Stimulated activated CD4-positive, alpha-beta T cell treated with anti-CD3 and anti-CD28 coated beads, Interleukin-15, amount 100 ng/mL, for 24 hours (primary cell): ENCODE data around the gene CXCR6.

ENCODE experiments used
- DNase-seq: peaks from one replicate; pipeline ENCODE4 v3.0.0-alpha.2; 2020

CXCR6 gene

GRCh38 chr3:45949432-45949831 lies 6.2 kb downstream of the CXCR6 start:
- DNase-seq, result no peak

- DNase-seq, result no peak
Measured at GRCh38 chr3:45950131-45950530, 6.9 kb downstream of the CXCR6 start.

GRCh38 chr3:45950686-45951600 lies 7.7 kb downstream of the CXCR6 start:
- DNase-seq, result peak; percentile 65

GRCh38 chr3:45951946-45952345 lies 8.7 kb downstream of the CXCR6 start:
- no peak for DNase-seq

GRCh38 chr3:45952456-45952855 lies 9.2 kb downstream of the CXCR6 start:
- no peak for DNase-seq

- no peak for DNase-seq
Measured at GRCh38 chr3:45953536-45953935, 10.3 kb downstream of the CXCR6 start.

- DNase-seq, result no peak
Measured at GRCh38 chr3:45954306-45954705, 11.0 kb downstream of the CXCR6 start.

GRCh38 chr3:45955017-45955647 lies 11.9 kb downstream of the CXCR6 start:
- no peak for DNase-seq

- no peak for DNase-seq
Measured at GRCh38 chr3:45955706-45956105, 12.4 kb downstream of the CXCR6 start.

- DNase-seq, result no peak
Measured at GRCh38 chr3:45957586-45957985, 14.3 kb downstream of the CXCR6 start.

- no peak for DNase-seq
Measured at GRCh38 chr3:45958321-45958791, 15.1 kb downstream of the CXCR6 start.

- no peak for DNase-seq
Measured at GRCh38 chr3:45959201-45959600, 15.9 kb downstream of the CXCR6 start.

GRCh38 chr3:45960289-45960688 lies 17.0 kb downstream of the CXCR6 start:
- no peak for DNase-seq

GRCh38 chr3:45962033-45962432 lies 18.8 kb downstream of the CXCR6 start:
- DNase-seq, result peak; percentile 43

- DNase-seq, result peak; percentile 69
Measured at GRCh38 chr3:45964139-45964538, 20.9 kb downstream of the CXCR6 start.

GRCh38 chr3:45965253-45965652 lies 22.0 kb downstream of the CXCR6 start:
- peak; percentile 22 for DNase-seq

GRCh38 chr3:45965653-45966052 lies 22.4 kb downstream of the CXCR6 start:
- DNase-seq, result no peak

- no peak for DNase-seq
Measured at GRCh38 chr3:45966371-45966791, 23.1 kb downstream of the CXCR6 start.

- DNase-seq, result no peak
Measured at GRCh38 chr3:45966950-45967640, 23.8 kb downstream of the CXCR6 start.

- DNase-seq, result no peak
Measured at GRCh38 chr3:45967724-45968123, 24.5 kb downstream of the CXCR6 start.

- no peak for DNase-seq
Measured at GRCh38 chr3:45968149-45968548, 24.9 kb downstream of the CXCR6 start.

- no peak for DNase-seq
Measured at GRCh38 chr3:45968706-45969105, 25.4 kb downstream of the CXCR6 start.

GRCh38 chr3:45969116-45969515 lies 25.9 kb downstream of the CXCR6 start:
- DNase-seq, result no peak

- DNase-seq, result no peak
Measured at GRCh38 chr3:45969953-45970352, 26.7 kb downstream of the CXCR6 start.
